ENCODE results near the gene ALPG.
"Not testable (repeated sequence)": the region's sequence is repeated elsewhere in the genome, so short reads cannot be mapped to it uniquely, and the experiment has no call there.

- not testable (repeated sequence) for TF ChIP-seq CBX2 (IDR thresholded peaks at IDR 0.05; ENCODE audit: insufficient read depth, low read length, poor library complexity, severe bottlenecking); TEAD4 (IDR thresholded peaks at IDR 0.05; ENCODE audit: low read length); TEAD4 (CRISPR knock-in tag; IDR thresholded peaks at IDR 0.05; ENCODE audit: borderline replicate concordance); ZBTB7A (IDR thresholded peaks at IDR 0.05; ENCODE audit: borderline replicate concordance, control insufficient read depth, low read depth, low read length); SPI1 (IDR thresholded peaks at IDR 0.05; ENCODE audit: borderline replicate concordance, low read depth, low read length)
- TF ChIP-seq, protein P1, sequence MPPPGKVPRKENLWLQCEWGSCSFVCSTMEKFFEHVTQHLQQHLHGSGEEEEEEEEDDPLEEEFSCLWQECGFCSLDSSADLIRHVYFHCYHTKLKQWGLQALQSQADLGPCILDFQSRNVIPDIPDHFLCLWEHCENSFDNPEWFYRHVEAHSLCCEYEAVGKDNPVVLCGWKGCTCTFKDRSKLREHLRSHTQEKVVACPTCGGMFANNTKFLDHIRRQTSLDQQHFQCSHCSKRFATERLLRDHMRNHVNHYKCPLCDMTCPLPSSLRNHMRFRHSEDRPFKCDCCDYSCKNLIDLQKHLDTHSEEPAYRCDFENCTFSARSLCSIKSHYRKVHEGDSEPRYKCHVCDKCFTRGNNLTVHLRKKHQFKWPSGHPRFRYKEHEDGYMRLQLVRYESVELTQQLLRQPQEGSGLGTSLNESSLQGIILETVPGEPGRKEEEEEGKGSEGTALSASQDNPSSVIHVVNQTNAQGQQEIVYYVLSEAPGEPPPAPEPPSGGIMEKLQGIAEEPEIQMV (tag; conservative IDR thresholded peaks at IDR 0.05; ENCODE audit: low read depth) = not testable (repeated sequence)
Observed at GRCh38 chr2:232445149-232445885, 38.7 kb downstream of the ALPG start.
